Suppressor macrophage treated with lipopolysaccharide for 4 hours (primary cell): ENCODE data around the gene CMTR2.

Experiments
- DNase-seq: peaks from one replicate; pipeline ENCODE4 v3.0.0-alpha.2; 2020

Gene CMTR2

GRCh38 chr16:71264299-71264698 is 24.9 kb downstream of the CMTR2 start:
- DNase-seq, result no peak

- DNase-seq, result no peak
Observed at GRCh38 chr16:71263582-71263981, 25.6 kb downstream of the CMTR2 start.

GRCh38 chr16:71262391-71262790 is 26.8 kb downstream of the CMTR2 start:
- DNase-seq, result no peak

- no peak for DNase-seq
Observed at GRCh38 chr16:71260995-71261394, 28.2 kb downstream of the CMTR2 start.

GRCh38 chr16:71259086-71259485 is 30.1 kb downstream of the CMTR2 start:
- no peak for DNase-seq

DNA sequence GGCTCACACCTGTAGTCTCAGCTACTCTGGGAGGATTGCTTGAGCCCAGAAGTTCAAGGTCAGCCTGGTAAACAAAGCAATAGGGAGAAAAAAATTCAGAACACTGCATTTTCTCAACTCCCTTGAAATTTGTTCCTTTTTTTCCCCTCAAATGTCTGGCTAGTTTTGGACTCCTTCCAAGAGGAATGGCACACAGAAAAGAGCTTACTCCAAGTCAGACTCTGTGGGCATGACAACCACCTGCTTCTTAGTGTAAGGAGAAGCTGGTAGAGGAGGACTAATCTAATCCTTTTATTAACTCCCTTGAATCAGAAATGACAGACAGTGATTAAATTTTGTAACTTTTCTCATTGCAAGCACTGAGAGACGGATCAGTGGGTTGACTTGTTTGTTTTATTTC is 30.8 kb downstream of the CMTR2 start:
- DNase-seq, result no peak

DNA sequence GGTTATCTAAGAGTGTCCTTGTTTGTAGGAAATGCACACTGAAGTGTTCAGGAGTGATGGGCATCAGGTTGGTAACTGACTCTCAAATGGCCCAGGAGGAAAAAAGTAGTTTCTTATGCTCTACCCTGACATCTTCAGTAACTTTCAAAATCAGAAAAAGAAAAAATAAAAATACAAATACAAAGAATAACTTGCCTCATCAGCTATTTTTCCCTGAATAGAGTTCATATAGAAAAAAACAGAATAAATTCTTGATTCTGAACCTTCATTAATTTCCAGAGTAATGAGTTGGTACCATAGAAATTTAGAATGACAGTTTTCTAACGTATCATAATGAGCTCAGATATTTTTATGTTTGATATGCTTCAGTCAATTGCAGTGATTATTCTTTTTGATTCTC is 31.4 kb downstream of the CMTR2 start:
- DNase-seq, result no peak

DNA sequence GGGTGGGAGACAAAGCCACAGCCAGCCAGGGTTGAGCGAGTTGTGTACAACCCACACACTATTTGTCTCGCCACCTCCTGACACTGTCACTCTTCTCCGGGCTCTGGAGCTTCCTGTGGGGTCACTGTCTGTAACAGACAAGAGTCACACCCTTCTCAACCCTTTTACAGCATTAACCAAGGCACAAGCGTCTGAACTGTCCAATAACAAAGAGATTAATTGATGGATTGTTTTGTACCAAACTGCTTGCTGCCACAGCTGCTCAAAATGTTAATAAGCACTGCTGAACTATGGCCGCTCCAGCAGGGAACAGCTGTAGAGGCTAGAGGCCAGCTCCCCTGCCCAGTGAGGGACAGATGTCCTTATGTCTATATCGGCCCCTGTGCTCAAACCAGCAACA is 33.5 kb downstream of the CMTR2 start:
- no peak for DNase-seq

DNA sequence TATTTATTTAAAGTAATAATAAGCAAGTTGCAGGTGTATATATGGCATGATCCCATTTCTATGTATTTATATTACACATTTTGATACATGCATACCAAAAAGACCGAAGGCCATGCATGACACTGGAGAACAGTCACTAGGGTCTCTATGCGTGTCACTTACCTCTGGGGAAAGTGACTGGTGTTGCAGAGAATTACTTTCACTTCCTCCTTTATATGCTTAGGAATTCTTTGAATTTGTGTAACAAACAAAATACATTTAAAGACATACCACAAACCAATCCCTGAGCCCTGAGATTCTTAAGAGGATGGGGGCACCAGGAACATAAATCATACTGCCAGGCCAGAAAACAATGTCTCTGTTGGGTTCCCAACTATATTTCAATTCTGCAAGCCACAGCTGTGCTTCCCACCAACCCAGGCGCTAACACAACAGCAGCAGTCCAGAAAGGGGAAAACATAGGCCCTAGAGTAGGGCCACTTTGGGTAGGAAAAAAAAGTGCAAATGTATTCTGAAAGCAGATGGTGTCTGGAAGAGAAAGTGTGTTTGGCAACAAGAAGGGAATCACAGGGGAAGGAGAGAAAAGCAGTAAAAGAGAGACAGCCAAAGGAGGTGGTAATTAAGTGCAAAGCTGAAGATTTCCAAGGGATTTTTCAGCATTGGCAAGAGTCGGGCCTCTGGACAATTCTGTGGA is 34.2 kb downstream of the CMTR2 start:
- peak; percentile 47 for DNase-seq

DNA sequence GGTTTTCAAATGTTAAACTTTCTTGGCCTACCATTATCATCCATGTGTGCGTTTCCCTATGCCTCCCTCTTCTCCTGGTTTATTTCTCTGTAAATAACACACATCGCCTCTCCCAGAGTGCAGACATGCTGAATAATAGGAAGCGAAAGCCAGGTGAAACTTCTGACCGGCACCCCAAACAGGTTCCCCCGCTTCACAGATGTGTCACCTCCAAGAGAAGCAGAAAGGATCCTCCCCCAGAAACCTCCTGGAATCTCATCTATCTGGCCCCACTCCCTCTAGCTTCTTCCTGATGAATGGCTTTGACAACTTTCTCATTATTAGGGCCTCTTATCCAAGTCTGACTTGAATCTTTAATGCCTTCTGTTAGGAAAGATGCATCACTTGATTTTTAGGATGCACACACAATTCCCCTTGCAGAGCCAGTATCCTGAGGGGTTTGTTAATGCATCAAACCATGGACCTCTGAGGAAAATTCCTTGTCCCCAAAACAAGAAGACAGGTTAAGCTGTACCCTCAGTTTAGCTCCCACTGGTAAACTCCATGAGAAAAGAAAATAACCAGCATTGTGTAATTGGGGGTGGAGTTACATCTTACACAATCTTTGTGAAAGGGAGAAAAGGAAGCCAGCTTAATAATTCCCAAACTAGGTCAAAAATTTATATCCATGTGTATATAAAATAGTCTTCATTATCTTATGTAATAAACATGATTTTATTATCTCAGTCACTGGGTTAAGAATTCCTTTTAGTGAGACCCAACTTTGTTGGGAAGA is 38.6 kb downstream of the CMTR2 start:
- DNase-seq, result peak; percentile 55

DNA sequence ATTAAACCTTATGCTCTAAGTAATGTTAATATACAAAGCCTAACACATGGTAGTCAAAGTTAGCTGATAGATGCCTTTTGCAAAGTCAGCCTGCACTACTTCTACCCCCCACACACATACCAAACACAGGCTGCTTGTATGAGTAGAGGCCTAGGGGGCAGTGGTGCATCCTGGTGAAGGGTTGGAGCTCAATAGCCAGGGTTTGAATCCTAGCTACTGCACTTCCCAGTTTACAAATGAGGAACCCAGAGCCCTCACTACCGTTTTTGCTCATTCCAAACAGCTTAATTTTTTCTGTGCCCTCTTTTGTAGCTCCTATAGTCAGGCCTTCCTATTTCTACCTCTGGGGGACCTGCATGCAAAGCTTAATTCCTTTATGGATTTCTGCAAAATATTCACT is 39.8 kb downstream of the CMTR2 start:
- peak; percentile 34 for DNase-seq

DNA sequence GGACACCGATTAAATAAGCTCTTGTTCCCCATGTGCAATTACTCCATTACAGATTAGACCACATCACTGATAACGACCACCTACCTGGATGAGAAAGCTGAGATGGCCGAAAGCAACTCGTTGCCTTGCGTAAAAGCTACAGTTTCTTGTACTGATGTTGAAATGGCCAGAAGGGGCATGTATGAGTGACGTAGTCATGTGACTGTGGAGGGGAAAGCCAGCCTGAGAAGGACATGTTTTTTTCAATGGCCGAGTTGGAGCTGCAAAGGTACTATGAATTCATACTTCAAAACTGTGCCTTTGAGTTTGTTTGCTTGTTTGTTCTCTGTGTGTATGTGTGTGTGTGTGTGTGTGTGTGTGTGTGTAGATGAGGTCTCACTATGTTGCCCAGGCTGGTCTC is 41.7 kb downstream of the CMTR2 start:
- DNase-seq, result no peak

DNA sequence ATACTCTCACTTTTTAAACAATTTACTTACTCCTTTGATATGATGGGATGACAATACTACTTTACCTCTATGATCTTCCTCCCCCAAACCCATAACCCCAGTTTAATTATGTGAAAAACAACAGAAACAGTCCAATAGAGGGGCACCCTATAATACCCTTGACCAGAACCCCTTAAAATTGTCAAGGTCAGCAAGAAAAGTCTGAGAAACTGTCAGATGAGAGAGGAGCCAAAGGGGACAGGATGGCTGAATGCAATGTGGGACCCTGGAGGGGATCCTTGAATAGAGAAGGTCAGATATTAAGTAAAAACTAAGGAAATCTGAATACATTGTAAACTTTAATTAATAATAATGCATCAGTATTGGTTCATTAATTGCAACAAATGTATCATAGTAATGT is 42.9 kb downstream of the CMTR2 start:
- no peak for DNase-seq

DNA sequence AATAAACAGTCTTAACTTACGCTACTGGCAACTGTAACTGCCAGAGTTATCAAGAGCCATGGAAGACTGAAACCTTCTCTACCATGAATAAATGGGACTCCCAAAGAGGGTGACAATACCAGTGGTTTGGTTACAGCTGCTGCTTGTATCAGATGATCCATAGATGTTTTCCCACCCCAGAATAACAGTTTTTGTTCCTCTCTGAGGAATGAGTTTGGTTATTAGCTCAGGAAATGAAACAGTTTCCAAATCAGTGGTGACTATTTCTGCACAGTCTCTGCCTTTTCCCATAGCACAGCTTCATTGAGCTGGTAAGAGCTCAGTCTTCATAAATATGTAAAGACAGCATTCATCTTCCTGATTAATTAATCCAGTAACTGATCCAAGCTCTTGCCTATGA is 44.7 kb downstream of the CMTR2 start:
- DNase-seq, result peak; percentile 56

DNA sequence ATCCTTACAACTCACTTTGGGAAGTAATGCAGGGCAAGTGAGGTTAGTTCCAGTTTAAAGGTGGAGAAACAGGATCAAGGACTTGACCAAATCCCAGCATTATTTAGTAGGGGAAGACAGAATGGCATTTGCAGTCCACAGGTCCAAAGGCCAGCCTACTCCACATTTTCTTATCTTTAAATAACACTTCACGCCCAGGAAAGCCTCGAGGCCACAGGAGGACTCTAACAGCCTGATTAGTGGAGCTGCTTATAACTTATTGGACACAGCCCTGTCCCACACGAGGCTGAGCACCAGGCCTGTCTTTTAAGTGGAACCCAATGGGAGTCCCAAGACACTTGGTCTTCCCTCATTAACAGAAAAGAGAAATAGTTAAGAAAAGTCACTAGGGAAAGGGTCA is 46.6 kb downstream of the CMTR2 start:
- no peak for DNase-seq

- DNase-seq, result peak; percentile 22
Observed at GRCh38 chr16:71242036-71242435, 47.2 kb downstream of the CMTR2 start.
